ENCODE measurements around the gene DMTF1. TPM values are rescaled to one million over a fixed set of nuclear protein-coding genes. Genes with fewer than 3 reads are reported as not detected.

DMTF1 gene
- total RNA-seq, 1 experiment from 2014 or later, result 179 TPM

GRCh38 chr7:87151729-87152111, 533 bp upstream of the DMTF1 start:
- Histone ChIP-seq H3K79me2 (ENCODE audit: low read length) (peaks cover 44% of the 10 kb centered on the region), H3K27ac (ENCODE audit: low read length) (peak overlapping the region; percentile 58), H3K9ac (ENCODE audit: low read length) (peak overlapping the region; percentile 81), H4K20me1 (ENCODE audit: insufficient read depth, low read depth, low read length) (peaks cover 31% of the 10 kb centered on the region; the same call in 1 of the 2 replicates), H3K27me3 (ENCODE audit: low read length) (no peaks in the 10 kb centered on the region), H3K36me3 (ENCODE audit: insufficient read depth, low read length) (peaks cover 14% of the 10 kb centered on the region; the same call in 1 of the 2 replicates), H3K4me2 (ENCODE audit: low read depth, low read length, poor library complexity, severe bottlenecking) (peak overlapping the region; percentile 87), H3K4me1 (ENCODE audit: low read length) (peaks cover 39% of the 10 kb centered on the region), H3K9me3 (ENCODE audit: low read length) (no peaks in the 10 kb centered on the region), H2AFZ (ENCODE audit: low read length) (peak overlapping the region; percentile 92), H3K9me2 (replicated peaks; ENCODE audit: insufficient read depth, low read length) (no peaks in the 10 kb centered on the region), H3K4me3 (ENCODE audit: low read length) (peak overlapping the region; percentile 89)
- DNase-seq, result no peak

GRCh38 chr7:87152897-87153641, 816 bp downstream of the DMTF1 start:
- peaks cover 52% of the 10 kb centered on the region for H3K4me1 ChIP-seq (ENCODE audit: low read length)
- H2AFZ ChIP-seq (ENCODE audit: low read length), result no peak overlapping the region
- H4K20me1 ChIP-seq (ENCODE audit: insufficient read depth, low read depth, low read length), result peaks cover 38% of the 10 kb centered on the region; the same call in 1 of the 2 replicates
- no peaks in the 10 kb centered on the region for H3K27me3 ChIP-seq (ENCODE audit: low read length)
- H3K9me3 ChIP-seq (ENCODE audit: low read length), result no peaks in the 10 kb centered on the region
- peak overlapping the region; percentile 81 for H3K9ac ChIP-seq (ENCODE audit: low read length)
- H3K4me3 ChIP-seq (ENCODE audit: low read length), result peak overlapping the region; percentile 89
- H3K4me2 ChIP-seq (ENCODE audit: low read depth, low read length, poor library complexity, severe bottlenecking), result peak overlapping the region; percentile 87
- peaks cover 20% of the 10 kb centered on the region; the same call in 1 of the 2 replicates for H3K36me3 ChIP-seq (ENCODE audit: insufficient read depth, low read length)
- H3K79me2 ChIP-seq (ENCODE audit: low read length), result peaks cover 58% of the 10 kb centered on the region
- H3K27ac ChIP-seq (ENCODE audit: low read length), result peak overlapping the region; percentile 80
- no peaks in the 10 kb centered on the region for H3K9me2 ChIP-seq (replicated peaks; ENCODE audit: insufficient read depth, low read length)
- DNase-seq, result peak; percentile 72

DNA sequence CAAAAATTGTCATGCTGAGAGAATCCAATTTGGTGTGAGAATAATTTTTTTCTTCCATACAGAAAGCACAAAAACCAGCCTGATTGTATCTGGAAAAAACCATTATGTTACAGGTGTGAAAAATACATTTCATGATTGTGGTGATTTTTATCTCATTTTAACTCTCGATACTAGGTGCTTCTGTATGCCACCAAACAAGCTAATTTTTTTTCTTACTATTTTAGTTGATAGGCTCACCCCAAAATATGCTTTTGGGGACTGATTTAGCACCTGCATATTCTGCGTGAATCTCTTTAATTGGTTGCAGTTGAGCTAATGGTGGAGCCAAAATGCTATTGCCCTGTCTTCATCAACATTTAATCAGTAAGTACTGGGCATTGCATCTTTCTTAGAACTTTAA, 1.9 kb downstream of the DMTF1 start:
- Histone ChIP-seq H3K79me2 (ENCODE audit: low read length) (peaks cover 69% of the 10 kb centered on the region), H3K27me3 (ENCODE audit: low read length) (no peaks in the 10 kb centered on the region), H3K9ac (ENCODE audit: low read length) (peak overlapping the region; percentile 81), H3K9me3 (ENCODE audit: low read length) (no peaks in the 10 kb centered on the region), H3K4me2 (ENCODE audit: low read depth, low read length, poor library complexity, severe bottlenecking) (peak overlapping the region; percentile 87), H3K4me3 (ENCODE audit: low read length) (peak overlapping the region; percentile 89), H4K20me1 (ENCODE audit: insufficient read depth, low read depth, low read length) (peaks cover 38% of the 10 kb centered on the region; the same call in 1 of the 2 replicates), H3K27ac (ENCODE audit: low read length) (peak overlapping the region; percentile 80), H3K4me1 (ENCODE audit: low read length) (peaks cover 63% of the 10 kb centered on the region), H3K9me2 (replicated peaks; ENCODE audit: insufficient read depth, low read length) (no peaks in the 10 kb centered on the region), H2AFZ (ENCODE audit: low read length) (no peak overlapping the region), H3K36me3 (ENCODE audit: insufficient read depth, low read length) (peaks cover 20% of the 10 kb centered on the region; the same call in 1 of the 2 replicates)
- DNase-seq, result peak; percentile 46

DNA sequence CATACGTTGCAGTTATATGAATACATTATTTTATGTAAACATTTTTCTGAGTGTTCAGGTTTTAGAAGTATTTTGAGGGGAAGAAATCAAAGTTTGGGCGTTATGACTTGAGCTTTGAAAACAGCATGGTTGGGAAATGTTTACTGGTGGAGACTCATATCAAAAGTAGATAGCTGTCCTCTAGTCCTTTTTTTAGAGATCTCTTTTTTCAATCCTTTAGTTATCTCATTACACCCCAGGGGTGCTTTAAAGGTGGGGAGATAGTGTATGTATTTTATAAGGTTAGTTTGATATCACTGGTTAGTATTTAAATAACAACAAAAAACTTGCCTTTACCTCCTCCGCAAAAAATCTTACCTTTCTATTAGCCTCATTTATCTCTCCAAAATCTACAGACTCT, 2.3 kb downstream of the DMTF1 start:
- Histone ChIP-seq H3K79me2 (ENCODE audit: low read length) (peaks cover 73% of the 10 kb centered on the region), H3K9me2 (replicated peaks; ENCODE audit: insufficient read depth, low read length) (no peaks in the 10 kb centered on the region), H2AFZ (ENCODE audit: low read length) (no peak overlapping the region), H3K4me3 (ENCODE audit: low read length) (peak overlapping the region; percentile 89), H3K36me3 (ENCODE audit: insufficient read depth, low read length) (peaks cover 20% of the 10 kb centered on the region; the same call in 1 of the 2 replicates), H3K4me1 (ENCODE audit: low read length) (peaks cover 67% of the 10 kb centered on the region), H3K27ac (ENCODE audit: low read length) (peak overlapping the region; percentile 80), H4K20me1 (ENCODE audit: insufficient read depth, low read depth, low read length) (peaks cover 38% of the 10 kb centered on the region; the same call in 1 of the 2 replicates), H3K4me2 (ENCODE audit: low read depth, low read length, poor library complexity, severe bottlenecking) (peak overlapping the region; percentile 87), H3K9ac (ENCODE audit: low read length) (peak overlapping the region; percentile 81), H3K27me3 (ENCODE audit: low read length) (no peaks in the 10 kb centered on the region), H3K9me3 (ENCODE audit: low read length) (no peaks in the 10 kb centered on the region)
- no peak for DNase-seq

DNA sequence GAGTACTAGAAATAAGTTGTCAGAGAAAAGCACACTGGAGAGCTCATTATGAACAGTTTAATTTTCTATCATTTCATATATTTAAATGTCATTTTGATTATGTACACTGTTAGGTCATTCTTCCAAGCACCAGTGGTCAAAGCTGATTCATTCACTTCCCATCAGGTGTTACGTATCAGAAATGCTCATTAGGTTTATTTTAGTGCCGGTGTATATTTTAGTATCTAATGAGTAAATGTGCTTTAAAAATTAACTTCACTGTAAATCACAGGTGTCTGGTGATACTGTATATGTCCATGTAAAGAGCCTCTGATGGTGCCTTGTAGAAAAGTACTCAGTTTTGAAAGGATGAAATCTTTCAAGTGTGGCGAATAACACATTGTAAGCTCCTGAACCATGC, 3.5 kb downstream of the DMTF1 start:
- Histone ChIP-seq H3K4me2 (ENCODE audit: low read depth, low read length, poor library complexity, severe bottlenecking) (peak overlapping the region; percentile 87), H3K36me3 (ENCODE audit: insufficient read depth, low read length) (peaks cover 20% of the 10 kb centered on the region; the same call in 1 of the 2 replicates), H3K9me2 (replicated peaks; ENCODE audit: insufficient read depth, low read length) (no peaks in the 10 kb centered on the region), H3K4me3 (ENCODE audit: low read length) (peak overlapping the region; percentile 89), H2AFZ (ENCODE audit: low read length) (no peak overlapping the region), H3K27me3 (ENCODE audit: low read length) (no peaks in the 10 kb centered on the region), H3K9me3 (ENCODE audit: low read length) (no peaks in the 10 kb centered on the region), H3K4me1 (ENCODE audit: low read length) (peaks cover 68% of the 10 kb centered on the region), H3K9ac (ENCODE audit: low read length) (peak overlapping the region; percentile 15; the same call in 1 of the 2 replicates), H3K79me2 (ENCODE audit: low read length) (peaks cover 85% of the 10 kb centered on the region), H3K27ac (ENCODE audit: low read length) (peak overlapping the region; percentile 80), H4K20me1 (ENCODE audit: insufficient read depth, low read depth, low read length) (peaks cover 38% of the 10 kb centered on the region; the same call in 1 of the 2 replicates)
- DNase-seq, result peak; percentile 60

DNA sequence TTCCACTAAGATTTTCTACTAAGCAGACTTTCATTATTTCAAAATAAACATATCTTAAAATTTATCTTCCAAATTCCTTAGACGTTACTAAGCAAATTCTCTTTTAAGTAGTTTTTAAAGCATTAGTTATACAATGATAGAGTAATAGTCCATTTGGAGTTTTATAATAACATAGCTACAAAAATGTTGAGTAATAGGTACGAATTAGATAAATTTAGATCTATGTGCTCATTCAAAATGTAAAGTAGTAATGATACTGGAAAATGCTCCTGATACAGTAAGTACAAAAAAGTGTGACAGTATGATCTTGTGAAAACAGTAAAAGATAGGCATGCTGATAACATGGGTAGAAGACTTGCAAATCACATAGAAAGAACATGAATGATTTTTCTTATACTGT, 4.5 kb downstream of the DMTF1 start:
- no peak for DNase-seq
- Histone ChIP-seq H3K9me3 (ENCODE audit: low read length) (no peaks in the 10 kb centered on the region), H3K9me2 (replicated peaks; ENCODE audit: insufficient read depth, low read length) (no peaks in the 10 kb centered on the region), H3K36me3 (ENCODE audit: insufficient read depth, low read length) (peaks cover 20% of the 10 kb centered on the region; the same call in 1 of the 2 replicates), H2AFZ (ENCODE audit: low read length) (no peak overlapping the region), H3K4me3 (ENCODE audit: low read length) (peak overlapping the region; percentile 89), H3K9ac (ENCODE audit: low read length) (no peak overlapping the region), H3K27ac (ENCODE audit: low read length) (peak overlapping the region; percentile 80), H4K20me1 (ENCODE audit: insufficient read depth, low read depth, low read length) (peaks cover 38% of the 10 kb centered on the region; the same call in 1 of the 2 replicates), H3K27me3 (ENCODE audit: low read length) (no peaks in the 10 kb centered on the region), H3K4me2 (ENCODE audit: low read depth, low read length, poor library complexity, severe bottlenecking) (peak overlapping the region; percentile 87), H3K4me1 (ENCODE audit: low read length) (peaks cover 60% of the 10 kb centered on the region), H3K79me2 (ENCODE audit: low read length) (peaks cover 94% of the 10 kb centered on the region)

DNA sequence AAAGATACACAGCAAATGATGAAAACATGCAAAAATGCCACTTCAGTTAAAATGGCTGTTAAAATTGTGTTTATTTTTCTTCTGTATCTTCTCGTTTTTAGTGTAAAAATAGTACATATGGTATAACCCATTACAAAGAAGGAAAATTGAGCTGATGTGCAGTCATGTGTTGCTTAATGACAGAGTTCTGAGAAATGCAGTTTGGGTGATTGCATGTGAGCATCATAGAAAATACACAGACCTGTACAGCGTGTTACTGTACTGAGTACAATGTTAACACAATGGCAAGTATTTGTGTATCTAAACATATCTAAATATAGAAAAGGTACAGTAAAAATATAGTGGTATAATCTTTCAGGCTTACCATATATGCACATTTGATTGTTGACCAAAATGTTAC, 7.3 kb downstream of the DMTF1 start:
- Histone ChIP-seq H3K79me2 (ENCODE audit: low read length) (peaks cover 98% of the 10 kb centered on the region), H3K27ac (ENCODE audit: low read length) (peak overlapping the region; percentile 13; the same call in 1 of the 2 replicates), H3K4me3 (ENCODE audit: low read length) (no peak overlapping the region), H2AFZ (ENCODE audit: low read length) (no peak overlapping the region), H3K36me3 (ENCODE audit: insufficient read depth, low read length) (peaks cover 42% of the 10 kb centered on the region), H3K9me2 (replicated peaks; ENCODE audit: insufficient read depth, low read length) (no peaks in the 10 kb centered on the region), H3K9ac (ENCODE audit: low read length) (no peak overlapping the region), H3K9me3 (ENCODE audit: low read length) (no peaks in the 10 kb centered on the region), H3K27me3 (ENCODE audit: low read length) (no peaks in the 10 kb centered on the region), H4K20me1 (ENCODE audit: insufficient read depth, low read depth, low read length) (peaks cover 24% of the 10 kb centered on the region; the same call in 1 of the 2 replicates), H3K4me2 (ENCODE audit: low read depth, low read length, poor library complexity, severe bottlenecking) (peak overlapping the region; percentile 87), H3K4me1 (ENCODE audit: low read length) (peaks cover 51% of the 10 kb centered on the region)
- DNase-seq, result no peak

- Histone ChIP-seq H4K20me1 (ENCODE audit: insufficient read depth, low read depth, low read length) (no peaks in the 10 kb centered on the region), H3K9ac (ENCODE audit: low read length) (no peak overlapping the region), H3K4me1 (ENCODE audit: low read length) (peaks cover 2% of the 10 kb centered on the region), H3K9me2 (replicated peaks; ENCODE audit: insufficient read depth, low read length) (no peaks in the 10 kb centered on the region), H2AFZ (ENCODE audit: low read length) (no peak overlapping the region), H3K4me2 (ENCODE audit: low read depth, low read length, poor library complexity, severe bottlenecking) (no peak overlapping the region), H3K79me2 (ENCODE audit: low read length) (peaks cover 98% of the 10 kb centered on the region), H3K36me3 (ENCODE audit: insufficient read depth, low read length) (peaks cover 72% of the 10 kb centered on the region), H3K4me3 (ENCODE audit: low read length) (no peak overlapping the region), H3K9me3 (ENCODE audit: low read length) (no peaks in the 10 kb centered on the region), H3K27me3 (ENCODE audit: low read length) (no peaks in the 10 kb centered on the region), H3K27ac (ENCODE audit: low read length) (no peak overlapping the region)
- DNase-seq, result no peak
Observed at GRCh38 chr7:87164433-87164832, 12.2 kb downstream of the DMTF1 start.
